H1 (cell line): ENCODE results near the gene LRCH3. TPM values are rescaled to one million over a fixed set of nuclear protein-coding genes. Genes with fewer than 3 reads are reported as not detected.

ENCODE experiments used
- CEBPB ChIP-seq: IDR thresholded peaks from 2 replicates; pipeline ENCODE4 v1.6.1; 2012; ENCODE audit warnings: low read depth, low read length
- CHD2 ChIP-seq: IDR thresholded peaks from 2 replicates; pipeline ENCODE4 v1.6.1; 2012; ENCODE audit warnings: low read length, improper control_type of control experiment
- GTF2F1 ChIP-seq: IDR thresholded peaks from 2 replicates; pipeline ENCODE4 v1.6.1; 2012; ENCODE audit warnings: low read depth, low read length, improper control_type of control experiment, borderline replicate concordance
- SAP30 ChIP-seq: fragments of 300-600 bp; sonication (generic); IDR thresholded peaks from 2 replicates; pipeline ENCODE4 v1.7.1; 2012; ENCODE audit warnings: low read length, moderate library complexity, mild to moderate bottlenecking, inconsistent platforms; ENCODE audit not compliant: insufficient read depth, insufficient replicate concordance
- SIRT6 ChIP-seq: IDR thresholded peaks from one replicate; pipeline ENCODE4 v1.7.1; 2012; ENCODE audit warnings: low read length, inconsistent platforms
- SP2 ChIP-seq: IDR thresholded peaks from 2 replicates; pipeline ENCODE4 v1.6.1; 2012; ENCODE audit warnings: mild to moderate bottlenecking, low read length, inconsistent platforms
- polyA plus RNA-seq, 7 experiments: library from polyadenylated mRNA; depleted of rRNA in 3 of 7; stranded (reverse) in 5 of 7; unstranded in 2 of 7; fragments of >200 nt in 5 of 7; fragments of 200-250 nt in 2 of 7; gene quantifications; 1 replicate in 5 of 7; 2 replicates in 1 of 7; 4 replicates in 1 of 7; pipeline versions ENCODE4 v1.2.1 to v1.2.3, GENCODE V29; 2011 to 2013; ENCODE audit warnings: missing spikeins in 2 of 7, mixed read lengths in 2 of 7
- total RNA-seq: library from RNA; stranded (reverse); fragmentation: NEBNext Ultra II Directional; extraction: Animal tissue kit (Norgen Biotek cat#: 25700); gene quantifications from 2 replicates; pipeline ENCODE4 v1.2.1, GENCODE V29; 2021

LRCH3 gene
- total and polyA plus RNA-seq, 2 of the 8 experiments (the other 6 are each of a cell fraction or from before 2014, with no cell fraction given): 58.4 to 66.0 TPM

- TF ChIP-seq GTF2F1 (no peak), SAP30 (no peak), CEBPB (no peak), SIRT6 (no peak), CHD2 (no peak), SP2 (no peak)
These were observed 97.5 kb downstream of the LRCH3 start (continued) for GRCh38 chr3:197888511-197888910.
